NCI-H1417 treated with DMSO at 0.1 percent for 48 hours (cell line): ENCODE data around the gene SOX1.

ENCODE experiments used
- DNase-seq: peaks from one replicate; lab custom pipeline; 2025; lab: John Stamatoyannopoulos, UW

Gene SOX1

GRCh38 chr13:112058941-112059340, 8.0 kb upstream of the SOX1 start:
- DNase-seq: no peak

- DNase-seq: no peak
Measured at GRCh38 chr13:112059457-112060281, 7.3 kb upstream of the SOX1 start.

GRCh38 chr13:112060282-112060830, 6.6 kb upstream of the SOX1 start:
- DNase-seq: no peak

- no peak for DNase-seq
Measured at GRCh38 chr13:112060899-112061366, 6.0 kb upstream of the SOX1 start.

- DNase-seq: no peak
Measured at GRCh38 chr13:112061367-112062061, 5.4 kb upstream of the SOX1 start.

GRCh38 chr13:112062072-112062567, 4.8 kb upstream of the SOX1 start:
- no peak for DNase-seq

GRCh38 chr13:112062571-112063570, 4.1 kb upstream of the SOX1 start:
- no peak for DNase-seq

GRCh38 chr13:112063807-112064206, 3.1 kb upstream of the SOX1 start:
- no peak for DNase-seq

GRCh38 chr13:112064222-112064621, 2.7 kb upstream of the SOX1 start:
- DNase-seq: peak; percentile 53

GRCh38 chr13:112065521-112065866, 1.5 kb upstream of the SOX1 start:
- DNase-seq: no peak

- no peak for DNase-seq
Measured at GRCh38 chr13:112065867-112066623, 904 bp upstream of the SOX1 start.

GRCh38 chr13:112066624-112067004, 335 bp upstream of the SOX1 start:
- DNase-seq: peak; percentile 75

- DNase-seq: no peak
Measured at GRCh38 chr13:112067871-112068539, 1.1 kb downstream of the SOX1 start.

GRCh38 chr13:112068540-112069060, 1.7 kb downstream of the SOX1 start:
- DNase-seq: no peak

GRCh38 chr13:112069061-112069844, 2.3 kb downstream of the SOX1 start:
- no peak for DNase-seq

GRCh38 chr13:112069845-112070251, 2.9 kb downstream of the SOX1 start:
- no peak for DNase-seq

- no peak for DNase-seq
Measured at GRCh38 chr13:112071102-112071722, 4.3 kb downstream of the SOX1 start.

- no peak for DNase-seq
Measured at GRCh38 chr13:112071723-112072533, 5.0 kb downstream of the SOX1 start.
